ENCODE measurements around the gene EXOC6B.

EXOC6B gene

DNA sequence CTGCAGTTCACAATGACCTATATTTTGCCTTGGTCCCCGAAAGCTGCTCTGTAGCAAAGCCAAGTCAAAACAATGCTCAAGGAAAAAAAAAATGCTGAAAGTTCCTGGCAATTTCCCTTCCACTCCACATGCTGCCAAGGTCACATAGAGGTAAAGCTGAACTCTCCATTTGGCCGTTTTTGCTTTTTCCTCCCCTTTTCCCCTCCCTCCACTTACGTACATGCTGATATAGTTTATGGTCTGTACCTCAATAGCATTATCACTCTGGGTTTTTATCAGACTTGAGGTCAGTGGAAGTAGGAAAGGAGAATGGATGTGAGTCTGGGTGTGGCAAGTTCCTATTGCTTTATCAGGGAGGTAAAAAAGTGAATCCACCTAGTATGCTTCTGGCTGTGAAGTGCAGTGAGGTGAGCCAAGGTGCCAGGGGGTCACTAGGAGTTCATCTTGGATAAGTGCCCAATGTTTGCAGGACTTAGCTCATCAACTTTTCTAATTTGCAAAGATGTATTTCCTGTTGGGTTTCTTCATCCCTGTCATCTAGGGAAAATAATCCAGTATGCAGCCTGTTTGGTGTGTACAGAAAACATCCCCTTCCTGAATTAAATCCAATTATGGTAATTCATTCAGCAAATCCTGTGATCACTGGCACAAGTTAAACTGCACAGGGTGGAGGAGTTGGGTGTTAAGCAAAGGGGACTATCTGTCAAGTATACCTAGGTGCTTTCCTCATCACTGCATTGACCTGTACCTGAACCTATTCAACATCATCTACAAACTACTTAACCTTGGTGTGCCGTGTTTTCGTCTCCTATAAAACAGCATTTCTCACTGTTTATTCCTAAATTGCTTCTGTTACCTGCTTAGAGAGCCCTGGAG is 553.8 kb downstream of the EXOC6B start:
- DNase-seq (ENCODE audit: low read depth), result no peak

DNA sequence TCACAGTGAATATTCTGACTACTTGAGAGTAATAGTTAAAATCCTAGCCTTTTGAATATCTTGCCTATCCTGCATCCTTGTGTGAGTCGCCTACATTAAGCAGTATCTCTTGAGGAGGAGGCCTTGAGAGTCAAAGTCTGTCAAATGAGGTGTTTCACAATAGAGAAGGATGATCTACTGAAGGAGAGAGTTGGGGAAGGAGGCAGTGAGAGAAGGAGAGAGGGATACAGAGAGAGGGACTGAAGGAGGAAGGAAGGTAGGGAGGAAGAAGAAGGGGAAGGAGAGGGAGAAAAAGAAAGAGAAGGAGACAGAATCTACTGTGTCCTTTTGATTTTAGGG is 554.6 kb downstream of the EXOC6B start:
- no peak for DNase-seq (ENCODE audit: low read depth)

DNA sequence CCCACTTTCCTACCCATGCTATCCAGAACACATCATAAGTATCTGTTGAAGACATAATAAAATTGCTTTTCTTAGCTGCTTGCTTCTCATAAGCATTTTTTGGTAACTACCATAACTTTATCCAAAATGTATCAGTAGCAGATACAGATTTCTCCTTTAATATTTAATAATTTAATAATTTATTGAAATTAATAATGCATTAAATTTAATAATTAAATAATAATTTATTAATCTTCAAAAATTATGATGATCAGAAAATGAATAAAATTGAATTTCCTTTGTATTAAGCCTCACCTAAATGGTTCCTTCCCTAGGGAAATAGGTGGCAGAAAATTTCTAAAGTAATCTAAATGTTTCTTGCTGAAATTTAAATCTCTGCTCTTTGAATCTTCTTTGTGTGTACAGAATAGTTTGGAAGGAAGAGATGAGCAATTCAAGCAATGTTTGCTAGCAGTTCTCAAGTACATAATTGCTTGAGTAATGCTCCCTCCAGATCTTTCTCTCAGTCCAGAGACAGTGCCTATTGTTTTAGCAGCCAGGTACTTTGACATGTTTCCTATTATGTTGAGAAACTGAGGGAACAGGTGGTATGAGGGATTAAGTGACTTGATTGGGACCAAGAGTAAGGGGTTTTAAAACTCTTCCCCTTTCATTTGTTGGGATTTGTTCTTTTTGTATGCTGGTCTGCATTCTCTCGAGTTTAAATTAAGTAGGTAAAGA is 555.1 kb downstream of the EXOC6B start:
- DNase-seq (ENCODE audit: low read depth), result no peak

DNA sequence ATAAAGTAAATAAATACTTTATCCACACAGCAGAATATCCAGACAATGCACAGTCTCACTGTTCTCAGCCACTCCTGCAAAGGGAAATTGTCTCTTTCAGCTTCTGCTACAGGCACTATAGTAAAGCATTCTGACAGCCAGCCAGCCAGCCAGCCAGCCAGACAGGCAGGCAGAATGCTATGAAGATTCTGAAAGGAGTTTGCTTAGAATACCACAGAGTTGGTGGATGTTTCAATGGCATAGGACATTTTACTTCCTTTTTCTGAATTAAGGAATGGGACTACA is 562.1 kb downstream of the EXOC6B start:
- no peak for DNase-seq (ENCODE audit: low read depth)

DNA sequence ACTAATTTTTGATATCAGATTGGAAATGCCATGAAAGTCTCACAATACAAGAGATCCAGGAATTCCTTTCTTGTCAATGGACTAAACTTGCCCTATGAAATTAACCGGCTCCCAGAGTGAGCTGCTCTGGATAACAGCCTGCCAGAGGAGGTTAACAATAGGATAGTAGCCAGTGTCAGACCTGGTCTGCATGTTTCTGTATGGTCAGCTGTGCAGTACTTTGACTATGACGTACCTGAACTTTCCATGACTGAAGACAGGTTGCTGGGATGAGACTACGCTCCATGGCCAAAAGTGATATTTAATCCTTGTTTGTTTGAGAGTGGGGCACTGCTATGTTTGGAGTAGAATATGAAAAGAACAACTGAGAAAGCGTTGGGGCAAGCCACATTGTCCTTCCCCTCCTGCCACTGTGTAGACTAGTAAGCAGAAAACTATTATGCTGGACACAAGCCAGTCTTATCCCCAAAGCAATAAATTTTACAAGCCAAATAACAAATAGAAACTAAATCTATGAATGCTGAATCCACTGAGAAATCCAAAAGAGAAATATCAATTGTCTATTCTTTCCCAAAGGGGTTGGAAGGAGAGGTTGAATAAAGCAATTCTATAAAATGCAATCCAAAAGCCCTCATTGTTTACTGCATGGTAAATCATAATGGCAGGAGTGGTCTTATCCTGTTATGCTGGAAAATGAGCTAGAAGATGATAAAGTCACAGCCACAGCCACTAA is 562.6 kb downstream of the EXOC6B start:
- no peak for DNase-seq (ENCODE audit: low read depth)

DNA sequence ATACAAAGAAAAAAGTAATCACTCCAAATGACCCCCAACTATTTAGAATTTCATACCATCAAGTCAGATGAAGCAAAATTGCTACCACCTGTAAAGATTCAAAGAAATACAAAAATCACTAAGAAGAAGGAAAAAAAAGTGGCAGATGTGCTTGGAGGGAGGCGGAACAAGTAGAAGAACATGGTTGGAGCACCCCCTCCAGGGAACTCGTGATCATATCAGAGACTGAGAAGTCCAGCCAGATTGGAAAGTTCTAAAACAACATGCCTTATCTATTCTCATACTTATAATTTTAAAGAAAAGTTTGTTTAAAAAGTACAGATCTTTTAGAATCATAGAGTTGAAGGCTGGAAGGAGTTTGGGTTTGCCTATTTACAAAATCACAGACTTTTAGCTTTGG is 564.8 kb downstream of the EXOC6B start:
- no peak for DNase-seq (ENCODE audit: low read depth)

DNA sequence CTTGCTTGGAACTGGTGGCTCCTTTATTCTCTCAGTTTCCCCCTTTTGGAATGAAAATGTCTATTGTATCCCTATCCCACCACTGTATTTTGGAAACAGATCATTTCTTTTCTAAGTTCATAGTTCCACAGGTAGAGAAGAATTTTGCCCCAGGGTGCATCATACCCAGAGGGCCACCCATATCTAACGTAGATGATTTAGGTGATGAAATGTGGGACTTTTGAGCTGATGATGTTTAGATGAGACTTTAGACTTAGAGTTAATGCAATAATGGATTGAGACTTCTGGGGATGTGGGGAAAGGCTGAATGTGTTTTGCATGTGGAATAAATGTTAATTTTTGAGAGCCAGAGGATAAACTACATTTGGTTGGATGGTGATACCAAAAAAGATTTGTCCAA is 570.3 kb downstream of the EXOC6B start:
- no peak for DNase-seq (ENCODE audit: low read depth)

DNA sequence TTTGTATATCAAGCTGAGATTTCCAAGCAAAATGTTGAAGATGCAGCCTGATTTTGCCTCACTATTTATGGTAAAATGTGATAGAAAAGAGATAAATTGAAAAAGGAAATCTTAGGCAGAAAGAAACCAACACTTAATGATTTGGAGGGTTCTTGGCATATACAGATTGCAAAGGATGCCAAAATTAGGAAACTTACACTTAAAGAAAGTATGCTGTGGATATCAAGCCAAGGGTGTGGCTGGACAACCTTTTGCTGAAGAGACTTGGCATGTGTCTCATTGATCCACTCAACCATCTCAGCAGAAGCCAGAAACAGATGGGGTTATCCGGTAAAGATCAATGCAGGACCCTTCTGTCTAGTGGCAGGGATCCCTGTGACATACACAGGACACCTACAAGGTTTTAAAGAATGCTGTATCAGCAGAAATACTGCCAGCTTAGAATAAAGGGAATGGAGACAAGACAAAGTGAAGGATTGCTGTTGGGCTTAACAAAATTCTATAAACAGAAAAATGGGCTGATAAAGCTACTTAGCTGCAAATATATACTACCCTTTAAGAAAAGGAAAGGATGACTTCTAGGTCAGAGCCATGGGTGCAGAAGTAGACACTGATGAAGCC is 570.9 kb downstream of the EXOC6B start:
- DNase-seq (ENCODE audit: low read depth), result no peak

DNA sequence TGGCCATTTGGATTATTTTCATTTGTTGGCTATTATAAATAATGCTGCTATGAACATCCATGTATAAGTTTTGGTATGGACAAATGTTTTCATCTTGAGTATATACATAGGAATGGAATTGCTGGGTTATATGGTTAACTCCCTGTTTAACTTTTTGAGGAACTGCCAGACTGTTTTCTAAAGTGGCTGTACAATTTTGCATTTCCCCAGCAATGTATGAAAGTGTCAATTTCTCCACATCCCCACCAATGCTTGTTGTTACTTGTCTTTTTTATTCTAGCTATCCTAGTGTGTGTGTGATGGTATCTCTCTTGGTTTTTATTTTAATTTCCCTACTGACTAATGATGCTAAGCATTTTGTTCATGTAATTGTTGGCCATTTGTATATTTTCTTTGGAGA is 587.5 kb downstream of the EXOC6B start:
- no peak for DNase-seq (ENCODE audit: low read depth)

DNA sequence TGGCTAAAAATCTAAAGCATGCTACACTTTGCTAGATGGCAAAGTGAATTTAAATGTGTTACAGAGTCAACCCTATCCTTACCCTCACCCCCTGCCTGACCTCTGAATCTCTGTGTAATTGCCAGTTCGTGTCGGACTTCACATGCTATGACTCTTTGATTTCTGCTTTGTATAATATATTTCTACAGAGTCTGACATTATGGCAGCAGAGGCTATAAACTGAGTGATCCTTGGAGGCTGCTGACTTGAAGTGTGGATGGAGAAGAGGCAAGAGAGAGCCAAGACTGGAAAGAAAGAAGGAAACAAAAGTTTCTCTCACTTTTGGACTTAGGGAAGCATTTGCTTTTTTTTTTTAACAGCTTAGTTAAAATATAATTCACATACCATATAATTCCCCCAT is 588.3 kb downstream of the EXOC6B start:
- no peak for DNase-seq (ENCODE audit: low read depth)

DNA sequence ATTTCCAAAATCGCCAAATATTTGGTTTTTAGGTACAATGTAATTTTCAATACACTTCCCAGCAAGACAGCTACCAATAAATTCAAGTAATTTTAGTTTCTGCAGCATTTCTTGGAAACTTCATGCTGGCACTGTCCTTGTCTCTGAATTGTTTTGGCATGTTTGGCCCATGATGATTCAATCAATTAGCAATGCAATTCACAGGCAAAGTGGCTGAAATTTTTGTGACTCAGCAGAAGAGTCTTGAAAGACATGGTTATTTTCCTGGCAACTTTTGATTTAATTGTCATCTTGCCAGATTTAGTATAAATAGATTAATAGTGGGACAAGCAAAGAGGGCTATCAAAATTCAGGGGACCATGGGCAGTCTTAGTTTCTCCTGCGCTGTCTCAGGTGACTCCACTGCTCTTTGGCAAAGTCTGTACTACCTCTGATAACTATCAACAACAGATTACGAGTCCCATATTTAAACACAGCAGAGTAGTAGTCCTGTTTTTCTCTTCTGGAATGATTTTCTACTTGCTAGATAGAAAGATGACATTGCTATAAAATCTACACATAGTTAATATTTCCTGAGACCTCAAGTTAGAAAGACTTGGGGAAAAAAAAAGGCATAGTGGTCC is 589.3 kb downstream of the EXOC6B start:
- no peak for DNase-seq (ENCODE audit: low read depth)

DNA sequence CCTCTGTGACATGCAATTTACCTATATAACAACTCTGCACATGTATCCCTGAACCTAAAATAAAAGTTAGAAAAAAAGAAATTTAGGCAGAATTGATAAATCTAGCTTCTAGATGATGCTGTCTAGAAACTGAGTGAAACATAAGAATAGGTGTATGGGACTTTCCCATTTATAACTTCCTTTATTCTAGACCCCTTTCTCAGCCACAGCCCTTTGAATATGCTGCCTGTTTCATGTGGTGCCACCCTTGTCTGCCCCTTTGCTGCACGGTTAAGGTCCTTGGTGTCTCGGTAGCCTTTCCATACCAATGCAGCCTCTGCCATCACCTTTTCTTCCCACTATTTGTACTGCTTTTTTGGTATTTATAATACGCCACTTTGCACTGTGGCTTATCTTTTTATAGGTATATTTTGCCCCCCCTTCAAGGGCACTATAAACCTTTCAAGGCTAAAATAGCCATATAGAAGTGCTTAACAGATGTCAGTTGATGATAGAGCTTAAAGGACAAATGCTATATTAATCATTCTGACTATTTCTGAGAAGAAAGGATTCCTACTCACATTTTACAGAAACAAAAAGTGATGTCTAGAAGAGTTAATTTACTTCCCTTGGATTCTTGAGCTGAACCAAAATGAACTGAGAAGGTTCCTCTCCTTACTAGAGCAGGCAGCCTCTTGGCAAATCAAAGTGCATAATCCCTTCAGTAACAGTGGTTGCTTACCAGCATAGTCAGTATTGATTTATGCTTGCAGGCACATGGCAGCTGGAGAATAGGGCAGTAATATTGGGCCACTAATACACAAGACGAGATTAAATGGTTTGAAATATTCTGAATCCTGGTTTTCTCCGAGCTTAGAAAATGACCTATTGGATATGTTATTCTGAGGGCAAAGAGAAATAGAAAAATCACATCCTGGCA is 590.1 kb downstream of the EXOC6B start:
- no peak for DNase-seq (ENCODE audit: low read depth)

DNA sequence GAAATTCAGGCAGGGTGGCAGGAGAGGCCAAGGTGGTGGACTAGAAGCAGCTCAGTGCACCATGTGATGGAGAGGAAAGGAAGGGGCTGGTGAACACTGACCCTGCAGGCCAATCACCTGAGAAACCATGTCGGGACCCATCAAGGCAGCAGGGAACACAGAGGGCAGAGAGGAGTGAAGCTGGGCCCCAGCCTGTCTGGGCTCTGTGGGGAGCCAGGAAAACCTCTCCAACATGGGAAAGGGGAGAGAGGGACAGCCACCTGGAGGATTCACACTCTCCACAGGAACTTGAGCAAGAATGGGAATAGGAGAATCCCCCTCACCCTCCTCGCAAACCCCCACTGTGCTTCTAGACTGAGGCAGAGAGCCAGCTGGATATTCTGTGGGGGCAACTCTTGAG is 592.6 kb downstream of the EXOC6B start:
- no peak for DNase-seq (ENCODE audit: low read depth)

DNA sequence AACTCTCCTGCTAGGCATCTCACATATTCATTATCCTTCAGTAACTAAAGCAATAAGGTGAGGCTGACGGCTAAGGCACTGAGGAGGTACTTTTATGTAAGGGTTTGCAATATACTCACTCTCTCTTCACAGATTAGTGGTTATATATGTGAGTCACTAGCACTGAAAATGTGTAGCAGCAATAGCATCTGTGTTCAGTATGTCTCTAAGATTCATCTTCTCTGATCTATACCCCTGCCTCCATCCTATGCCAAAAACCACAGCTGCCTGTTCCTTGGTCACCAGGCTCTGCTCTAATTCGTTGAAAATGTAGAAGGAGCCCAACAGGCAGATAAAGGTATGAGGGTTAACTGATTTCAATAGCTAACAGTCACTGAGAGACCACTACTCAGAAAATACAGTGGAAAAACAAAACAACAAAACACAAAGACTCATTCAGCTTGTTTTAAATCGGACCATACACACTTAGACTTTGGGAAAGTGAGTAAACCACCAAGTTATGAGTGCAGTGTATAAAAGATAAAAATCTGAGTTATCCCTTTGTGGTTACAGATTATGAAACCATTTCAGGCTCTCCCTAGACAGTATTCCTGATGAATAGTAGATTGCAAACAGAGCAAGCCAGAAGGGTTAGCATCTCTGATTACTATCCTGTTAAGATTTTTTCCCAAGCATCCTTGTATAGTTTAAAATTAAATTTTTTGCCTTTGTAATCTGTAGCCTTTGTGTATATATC is 602.8 kb downstream of the EXOC6B start:
- no peak for DNase-seq (ENCODE audit: low read depth)

DNA sequence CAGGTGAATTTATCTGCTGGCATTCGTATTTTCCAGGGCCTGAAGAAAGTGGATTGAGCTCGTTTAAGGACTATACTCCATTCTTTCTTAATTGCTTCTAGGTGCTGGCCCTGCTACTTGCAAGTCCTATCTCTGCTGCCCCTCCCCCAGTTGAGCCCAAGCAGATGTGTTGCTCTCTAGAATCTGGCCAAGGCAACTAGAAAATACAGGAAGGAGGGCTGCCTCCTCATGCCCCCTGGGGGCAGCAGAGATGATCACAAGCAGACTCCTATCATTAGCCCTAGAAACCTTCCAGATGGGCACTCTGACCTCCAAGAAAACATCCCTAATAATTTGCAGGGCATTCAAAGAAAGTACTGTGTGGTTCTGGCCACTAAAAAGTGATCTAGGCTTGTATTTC is 605.7 kb downstream of the EXOC6B start:
- no peak for DNase-seq (ENCODE audit: low read depth)

DNA sequence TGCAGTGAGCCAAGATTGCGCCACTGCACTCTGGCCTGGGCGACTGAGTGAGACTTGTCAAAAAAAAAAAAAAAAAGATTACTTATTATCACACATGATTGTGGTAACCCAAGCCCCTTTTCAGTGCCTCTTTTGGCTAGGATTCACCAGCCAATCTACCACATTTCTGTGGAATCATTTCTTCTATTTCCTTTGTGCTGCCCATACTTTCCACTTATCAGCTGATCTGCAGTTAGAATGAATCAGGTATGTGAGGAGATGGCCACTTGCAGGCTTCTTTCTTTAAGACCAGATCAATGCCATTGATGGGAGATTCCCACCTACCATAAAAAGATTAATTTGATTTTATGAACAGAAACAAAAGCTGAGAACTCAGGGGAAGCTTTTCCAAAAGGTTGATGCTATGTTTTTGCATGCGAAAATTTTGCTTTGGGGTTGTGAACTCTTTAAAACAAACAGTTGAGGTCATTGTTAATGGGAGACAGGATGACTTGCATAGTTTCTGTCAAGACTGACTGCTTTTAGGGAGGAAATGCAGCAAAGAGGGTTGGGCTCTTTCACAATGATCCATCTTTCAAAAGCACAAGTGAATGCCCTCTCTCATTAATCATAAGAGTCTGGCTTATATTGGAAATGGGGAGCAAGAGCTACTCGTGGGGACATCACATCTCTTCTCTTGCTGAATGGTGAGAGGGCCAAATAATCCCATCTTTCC is 611.2 kb downstream of the EXOC6B start:
- no peak for DNase-seq (ENCODE audit: low read depth)

DNA sequence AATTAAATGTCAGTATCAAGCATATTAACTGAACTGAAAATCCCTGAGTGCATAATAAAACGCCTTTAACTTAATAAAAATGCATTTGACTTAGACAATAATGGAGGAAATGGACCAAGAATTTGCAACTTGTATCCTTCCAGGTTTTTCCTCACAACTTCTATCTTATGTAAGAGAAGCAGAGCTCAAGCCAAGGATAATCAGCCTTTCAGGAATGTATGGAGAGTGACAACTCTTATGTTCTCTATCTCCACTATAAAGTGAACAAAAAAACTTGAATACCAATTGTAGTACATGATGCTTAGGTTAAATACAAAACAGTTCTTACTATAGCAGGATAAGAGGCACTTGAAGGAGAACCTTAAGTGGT is 613.4 kb downstream of the EXOC6B start:
- DNase-seq (ENCODE audit: low read depth), result no peak

DNA sequence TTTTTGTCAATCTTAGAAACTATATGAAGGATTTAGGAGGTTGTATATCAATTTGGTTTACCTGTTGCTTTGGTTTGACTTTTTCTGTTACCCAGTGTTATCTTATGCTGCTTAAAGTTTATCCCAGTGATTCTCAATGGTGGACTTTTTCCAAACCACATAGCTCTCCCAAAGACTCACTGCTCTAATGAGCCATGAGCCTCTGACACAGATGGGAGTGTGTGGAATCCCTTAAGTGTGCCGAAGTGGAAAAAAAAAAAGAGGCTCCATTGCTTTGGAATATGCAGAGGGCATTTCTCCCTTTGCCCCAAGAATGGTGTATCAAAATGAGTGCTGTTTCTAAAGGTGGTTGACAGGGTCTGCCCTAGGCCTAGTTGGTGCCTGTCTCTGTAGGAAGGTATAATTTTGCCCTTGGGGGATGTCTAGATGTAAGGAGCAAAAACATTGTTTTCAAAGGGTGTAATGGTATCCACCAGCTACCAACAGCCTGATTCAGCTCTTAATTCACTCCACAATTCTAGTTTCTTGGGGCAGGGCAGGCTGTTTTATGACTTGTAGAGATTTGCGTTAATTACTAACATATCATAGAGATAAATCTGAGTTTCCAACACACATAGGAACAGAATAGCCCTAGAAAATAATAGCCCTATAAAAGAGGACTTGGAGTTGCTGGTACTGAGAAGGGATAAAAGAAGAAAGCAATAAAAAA is 613.9 kb downstream of the EXOC6B start:
- no peak for DNase-seq (ENCODE audit: low read depth)

DNA sequence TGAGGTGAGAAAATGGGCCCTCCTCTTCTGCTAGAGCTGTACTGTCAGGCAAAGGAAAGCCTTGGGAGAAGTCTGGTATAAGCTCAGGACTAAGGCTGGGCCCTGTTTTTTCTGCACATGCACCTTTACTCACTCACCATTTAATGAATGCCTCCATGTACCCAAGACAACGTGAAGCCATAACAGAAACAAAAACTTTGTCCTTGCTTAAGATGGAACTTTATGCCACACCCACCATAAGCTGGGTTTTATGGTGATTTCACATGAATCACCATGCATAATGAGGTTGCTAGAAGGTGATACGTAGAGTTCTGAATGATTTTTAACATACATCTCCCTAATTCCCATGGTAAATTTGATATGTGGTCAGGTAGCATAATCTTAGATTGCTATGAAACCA is 614.5 kb downstream of the EXOC6B start:
- DNase-seq (ENCODE audit: low read depth), result no peak

Data from activated T-cell treated with anti-CD3 and anti-CD28 coated beads for 24 hours (primary cell).